Ishikawa (cell line): ENCODE data around the gene CDC20.

Experiments
- CEBPB ChIP-seq: IDR thresholded peaks from 2 replicates; pipeline ENCODE4 v1.6.1; 2012
- EGR1 ChIP-seq: IDR thresholded peaks from 2 replicates; pipeline ENCODE4 v1.6.1; 2012
- EP300 ChIP-seq: IDR thresholded peaks from 2 replicates; pipeline ENCODE4 v1.6.1; 2012; ENCODE audit warnings: borderline replicate concordance
- RAD21 ChIP-seq: IDR thresholded peaks from 2 replicates; pipeline ENCODE4 v1.6.1; 2012; ENCODE audit warnings: low read depth
- TEAD4 ChIP-seq: IDR thresholded peaks from 2 replicates; pipeline ENCODE4 v1.6.1; 2012
- YY1 ChIP-seq: IDR thresholded peaks from 2 replicates; pipeline ENCODE4 v1.6.1; 2012; ENCODE audit warnings: low read depth
- ZBTB7A ChIP-seq: IDR thresholded peaks from 2 replicates; pipeline ENCODE4 v1.6.1; 2012; ENCODE audit warnings: low read depth
- TF ChIP-seq, protein P1 (sequence below): IDR thresholded peaks from 2 replicates; pipeline ENCODE4 v1.6.1; 2012
- TF ChIP-seq, protein P2 (sequence below): IDR thresholded peaks from 2 replicates; pipeline ENCODE4 v1.6.1; 2012; ENCODE audit warnings: low read depth, mild to moderate bottlenecking

DNA sequence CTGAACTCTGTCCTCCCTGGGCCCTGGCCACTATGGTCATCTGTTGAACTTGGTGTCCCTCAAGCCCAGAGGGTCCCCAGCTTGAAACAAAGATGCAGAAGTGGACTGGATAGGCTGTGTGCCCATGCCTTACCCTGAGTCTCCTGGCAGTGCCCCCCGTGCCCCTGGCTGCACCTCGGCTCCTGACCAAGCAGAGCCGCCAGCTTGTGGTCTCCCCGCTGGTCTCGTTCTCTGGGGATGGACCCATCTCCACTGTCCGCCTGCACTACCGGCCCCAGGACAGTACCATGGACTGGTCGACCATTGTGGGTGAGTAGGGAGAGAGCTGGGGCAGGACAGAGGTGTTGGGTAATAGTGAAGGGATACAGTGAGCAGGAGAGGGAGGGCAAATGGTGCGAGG is 47.3 kb upstream of the CDC20 start:
- TF ChIP-seq ZBTB7A (no peak), RAD21 (no peak), CEBPB (no peak), TEAD4 (no peak), EP300 (no peak), YY1 (no peak), EGR1 (no peak)
- TF ChIP-seq, protein P1, sequence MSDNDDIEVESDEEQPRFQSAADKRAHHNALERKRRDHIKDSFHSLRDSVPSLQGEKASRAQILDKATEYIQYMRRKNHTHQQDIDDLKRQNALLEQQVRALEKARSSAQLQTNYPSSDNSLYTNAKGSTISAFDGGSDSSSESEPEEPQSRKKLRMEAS, result no peak
- TF ChIP-seq, protein P2, sequence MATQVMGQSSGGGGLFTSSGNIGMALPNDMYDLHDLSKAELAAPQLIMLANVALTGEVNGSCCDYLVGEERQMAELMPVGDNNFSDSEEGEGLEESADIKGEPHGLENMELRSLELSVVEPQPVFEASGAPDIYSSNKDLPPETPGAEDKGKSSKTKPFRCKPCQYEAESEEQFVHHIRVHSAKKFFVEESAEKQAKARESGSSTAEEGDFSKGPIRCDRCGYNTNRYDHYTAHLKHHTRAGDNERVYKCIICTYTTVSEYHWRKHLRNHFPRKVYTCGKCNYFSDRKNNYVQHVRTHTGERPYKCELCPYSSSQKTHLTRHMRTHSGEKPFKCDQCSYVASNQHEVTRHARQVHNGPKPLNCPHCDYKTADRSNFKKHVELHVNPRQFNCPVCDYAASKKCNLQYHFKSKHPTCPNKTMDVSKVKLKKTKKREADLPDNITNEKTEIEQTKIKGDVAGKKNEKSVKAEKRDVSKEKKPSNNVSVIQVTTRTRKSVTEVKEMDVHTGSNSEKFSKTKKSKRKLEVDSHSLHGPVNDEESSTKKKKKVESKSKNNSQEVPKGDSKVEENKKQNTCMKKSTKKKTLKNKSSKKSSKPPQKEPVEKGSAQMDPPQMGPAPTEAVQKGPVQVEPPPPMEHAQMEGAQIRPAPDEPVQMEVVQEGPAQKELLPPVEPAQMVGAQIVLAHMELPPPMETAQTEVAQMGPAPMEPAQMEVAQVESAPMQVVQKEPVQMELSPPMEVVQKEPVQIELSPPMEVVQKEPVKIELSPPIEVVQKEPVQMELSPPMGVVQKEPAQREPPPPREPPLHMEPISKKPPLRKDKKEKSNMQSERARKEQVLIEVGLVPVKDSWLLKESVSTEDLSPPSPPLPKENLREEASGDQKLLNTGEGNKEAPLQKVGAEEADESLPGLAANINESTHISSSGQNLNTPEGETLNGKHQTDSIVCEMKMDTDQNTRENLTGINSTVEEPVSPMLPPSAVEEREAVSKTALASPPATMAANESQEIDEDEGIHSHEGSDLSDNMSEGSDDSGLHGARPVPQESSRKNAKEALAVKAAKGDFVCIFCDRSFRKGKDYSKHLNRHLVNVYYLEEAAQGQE, result no peak
